ENCODE results near the gene STARD5.
"Not testable (repeated sequence)": the region's sequence is repeated elsewhere in the genome, so short reads cannot be mapped to it uniquely, and the experiment has no call there.

The STARD5 gene

GRCh38 chr15:81338170-81339007 is 14.4 kb upstream of the STARD5 start:
- Histone ChIP-seq H3K27me3 (ENCODE audit: control insufficient read depth, insufficient read depth, low read length, poor library complexity, severe bottlenecking) (no peaks in the 10 kb centered on the region), H3K4me3 (ENCODE audit: insufficient read depth, low read depth, low read length) (no peak overlapping the region), H3K36me3 (ENCODE audit: control insufficient read depth, insufficient read depth, low read length) (no peaks in the 10 kb centered on the region), H3K27ac (ENCODE audit: insufficient read depth, low read depth, low read length, poor library complexity, severe bottlenecking) (no peak overlapping the region), H3K4me1 (ENCODE audit: control insufficient read depth, insufficient read depth, low read length) (no peaks in the 10 kb centered on the region), H3K9me3 (ENCODE audit: control insufficient read depth, low read length) (no peaks in the 10 kb centered on the region)
- WGBS, 2 experiments: 92% methylated on average over 8 of the region's 8 CpGs

DNA sequence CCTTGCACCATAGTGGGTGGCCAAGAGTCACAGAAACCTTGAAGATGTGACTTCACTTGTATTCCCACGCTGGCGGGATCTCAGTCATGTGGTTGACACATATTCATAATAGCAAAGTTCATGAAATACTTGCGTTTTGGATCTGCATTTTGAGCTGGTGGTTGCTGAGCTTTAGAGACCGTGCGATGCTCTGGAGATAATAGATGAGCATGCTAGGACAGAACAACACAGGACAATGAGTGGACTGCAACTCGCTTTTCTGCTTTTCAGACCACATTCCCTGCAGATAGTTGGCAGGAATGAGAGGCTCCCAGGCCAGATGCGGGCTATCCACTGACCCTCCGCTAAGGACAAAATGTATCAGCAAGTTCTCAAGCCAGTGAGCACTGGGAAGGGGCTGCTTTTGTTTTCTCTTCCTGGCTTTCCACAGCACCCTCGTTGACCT is 13.8 kb upstream of the STARD5 start:
- WGBS, 2 experiments: 91 to 94% methylated on average over 9 of the region's 9 CpGs
- Histone ChIP-seq H3K36me3 (ENCODE audit: control insufficient read depth, insufficient read depth, low read length) (no peaks in the 10 kb centered on the region), H3K27ac (ENCODE audit: insufficient read depth, low read depth, low read length, poor library complexity, severe bottlenecking) (no peak overlapping the region), H3K27me3 (ENCODE audit: control insufficient read depth, insufficient read depth, low read length, poor library complexity, severe bottlenecking) (no peaks in the 10 kb centered on the region), H3K4me1 (ENCODE audit: control insufficient read depth, insufficient read depth, low read length) (no peaks in the 10 kb centered on the region), H3K4me3 (ENCODE audit: insufficient read depth, low read depth, low read length) (no peak overlapping the region), H3K9me3 (ENCODE audit: control insufficient read depth, low read length) (no peaks in the 10 kb centered on the region)

GRCh38 chr15:81337241-81337640 is 13.3 kb upstream of the STARD5 start:
- Histone ChIP-seq H3K27ac (ENCODE audit: insufficient read depth, low read depth, low read length, poor library complexity, severe bottlenecking) (no peak overlapping the region), H3K36me3 (ENCODE audit: control insufficient read depth, insufficient read depth, low read length) (no peaks in the 10 kb centered on the region), H3K9me3 (ENCODE audit: control insufficient read depth, low read length) (no peaks in the 10 kb centered on the region), H3K4me3 (ENCODE audit: insufficient read depth, low read depth, low read length) (no peak overlapping the region), H3K4me1 (ENCODE audit: control insufficient read depth, insufficient read depth, low read length) (no peaks in the 10 kb centered on the region), H3K27me3 (ENCODE audit: control insufficient read depth, insufficient read depth, low read length, poor library complexity, severe bottlenecking) (no peaks in the 10 kb centered on the region)
- WGBS, 2 experiments: 86 to 88% methylated on average over 3 of the region's 3 CpGs

DNA sequence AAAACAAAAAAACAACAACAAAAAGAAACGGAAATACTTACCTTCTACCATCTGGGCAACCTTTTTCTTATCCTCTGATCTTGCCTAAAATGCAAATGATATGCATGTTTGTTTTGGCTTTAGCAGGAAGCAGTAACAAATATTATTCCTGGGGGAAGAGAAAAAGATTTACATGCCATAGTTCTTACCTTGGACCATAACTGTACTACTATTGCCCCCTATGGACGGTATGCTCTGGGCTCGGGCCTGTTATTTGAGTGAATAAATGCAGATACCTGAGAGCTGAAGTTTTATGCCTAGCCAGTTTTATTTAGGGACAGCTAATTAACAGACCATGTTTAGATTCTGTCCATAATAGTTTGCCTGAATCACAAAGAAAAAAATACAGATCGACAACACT is 12.6 kb upstream of the STARD5 start:
- Histone ChIP-seq H3K27ac (ENCODE audit: insufficient read depth, low read depth, low read length, poor library complexity, severe bottlenecking) (no peak overlapping the region), H3K27me3 (ENCODE audit: control insufficient read depth, insufficient read depth, low read length, poor library complexity, severe bottlenecking) (no peaks in the 10 kb centered on the region), H3K36me3 (ENCODE audit: control insufficient read depth, insufficient read depth, low read length) (no peaks in the 10 kb centered on the region), H3K9me3 (ENCODE audit: control insufficient read depth, low read length) (no peaks in the 10 kb centered on the region), H3K4me1 (ENCODE audit: control insufficient read depth, insufficient read depth, low read length) (no peaks in the 10 kb centered on the region), H3K4me3 (ENCODE audit: insufficient read depth, low read depth, low read length) (no peak overlapping the region)
- WGBS, 2 experiments: 93 to 94% methylated on average over 4 of the region's 4 CpGs

GRCh38 chr15:81335631-81336030 is 11.7 kb upstream of the STARD5 start:
- Histone ChIP-seq H3K9me3 (ENCODE audit: control insufficient read depth, low read length) (no peaks in the 10 kb centered on the region), H3K27ac (ENCODE audit: insufficient read depth, low read depth, low read length, poor library complexity, severe bottlenecking) (no peak overlapping the region), H3K4me1 (ENCODE audit: control insufficient read depth, insufficient read depth, low read length) (no peaks in the 10 kb centered on the region), H3K36me3 (ENCODE audit: control insufficient read depth, insufficient read depth, low read length) (no peaks in the 10 kb centered on the region), H3K4me3 (ENCODE audit: insufficient read depth, low read depth, low read length) (no peak overlapping the region), H3K27me3 (ENCODE audit: control insufficient read depth, insufficient read depth, low read length, poor library complexity, severe bottlenecking) (no peaks in the 10 kb centered on the region)
- WGBS, 2 experiments: 83 to 95% methylated on average over 4 of the region's 4 CpGs

GRCh38 chr15:81334768-81335435 is 11.0 kb upstream of the STARD5 start:
- H3K36me3 ChIP-seq (ENCODE audit: control insufficient read depth, insufficient read depth, low read length): no peaks in the 10 kb centered on the region
- 92 to 93% methylated on average over 10 of the region's 10 CpGs for WGBS, 2 experiments
- no peaks in the 10 kb centered on the region for H3K27me3 ChIP-seq (ENCODE audit: control insufficient read depth, insufficient read depth, low read length, poor library complexity, severe bottlenecking)
- H3K4me3 ChIP-seq (ENCODE audit: insufficient read depth, low read depth, low read length): no peak overlapping the region
- H3K27ac ChIP-seq (ENCODE audit: insufficient read depth, low read depth, low read length, poor library complexity, severe bottlenecking): no peak overlapping the region
- H3K4me1 ChIP-seq (ENCODE audit: control insufficient read depth, insufficient read depth, low read length): no peaks in the 10 kb centered on the region
- no peaks in the 10 kb centered on the region for H3K9me3 ChIP-seq (ENCODE audit: control insufficient read depth, low read length)

DNA sequence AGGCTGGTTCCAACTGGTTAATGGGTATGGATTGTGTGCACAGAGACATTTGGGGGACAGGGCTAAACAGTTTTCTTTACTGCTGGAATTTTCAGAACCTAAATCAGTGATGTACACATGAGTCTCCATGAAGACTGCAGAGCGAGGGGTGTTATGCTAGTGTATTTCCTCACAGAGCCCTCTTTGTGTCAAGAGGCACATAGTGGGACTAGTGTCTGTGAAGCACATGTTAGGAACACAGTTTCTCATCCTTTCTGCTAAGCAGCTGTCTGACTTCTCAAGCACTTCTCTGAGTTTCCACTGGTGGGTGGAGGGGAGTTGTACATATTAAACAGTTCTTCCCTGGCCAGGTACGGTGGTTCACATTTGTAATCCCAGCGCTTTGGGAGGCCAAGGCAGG is 9.4 kb upstream of the STARD5 start:
- H3K27me3 ChIP-seq (ENCODE audit: control insufficient read depth, insufficient read depth, low read length, poor library complexity, severe bottlenecking): no peaks in the 10 kb centered on the region
- no peak overlapping the region for H3K4me3 ChIP-seq (ENCODE audit: insufficient read depth, low read depth, low read length)
- no peak overlapping the region for H3K27ac ChIP-seq (ENCODE audit: insufficient read depth, low read depth, low read length, poor library complexity, severe bottlenecking)
- WGBS, 2 experiments: 90 to 98% methylated on average over 3 of the region's 3 CpGs
- H3K4me1 ChIP-seq (ENCODE audit: control insufficient read depth, insufficient read depth, low read length): no peaks in the 10 kb centered on the region
- no peaks in the 10 kb centered on the region for H3K9me3 ChIP-seq (ENCODE audit: control insufficient read depth, low read length)
- no peaks in the 10 kb centered on the region for H3K36me3 ChIP-seq (ENCODE audit: control insufficient read depth, insufficient read depth, low read length)

DNA sequence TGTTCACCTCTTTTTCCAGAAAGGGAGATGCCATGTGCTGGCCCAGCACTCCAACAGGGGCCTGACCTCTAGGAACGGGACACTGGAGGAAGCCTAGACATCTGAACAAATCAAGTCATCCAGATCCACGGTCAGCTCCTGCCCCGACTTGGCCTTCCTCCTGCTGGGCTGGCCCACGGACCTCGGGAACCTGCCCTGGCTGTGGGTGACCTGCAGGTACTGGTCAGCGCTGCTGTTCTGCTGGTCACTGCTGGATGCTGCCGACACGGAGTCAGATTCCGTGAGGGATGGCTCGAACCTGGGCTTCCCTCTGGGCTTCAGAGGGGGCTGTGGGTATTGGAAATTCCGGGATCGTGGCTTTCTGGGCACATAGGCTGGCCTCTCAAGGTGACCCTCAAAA is 8.4 kb upstream of the STARD5 start:
- Histone ChIP-seq H3K27ac (ENCODE audit: insufficient read depth, low read depth, low read length, poor library complexity, severe bottlenecking) (no peak overlapping the region), H3K9me3 (ENCODE audit: control insufficient read depth, low read length) (no peaks in the 10 kb centered on the region), H3K4me3 (ENCODE audit: insufficient read depth, low read depth, low read length) (no peak overlapping the region), H3K4me1 (ENCODE audit: control insufficient read depth, insufficient read depth, low read length) (no peaks in the 10 kb centered on the region), H3K27me3 (ENCODE audit: control insufficient read depth, insufficient read depth, low read length, poor library complexity, severe bottlenecking) (no peaks in the 10 kb centered on the region), H3K36me3 (ENCODE audit: control insufficient read depth, insufficient read depth, low read length) (no peaks in the 10 kb centered on the region)
- 93 to 96% methylated on average over 12 of the region's 12 CpGs for WGBS, 2 experiments

DNA sequence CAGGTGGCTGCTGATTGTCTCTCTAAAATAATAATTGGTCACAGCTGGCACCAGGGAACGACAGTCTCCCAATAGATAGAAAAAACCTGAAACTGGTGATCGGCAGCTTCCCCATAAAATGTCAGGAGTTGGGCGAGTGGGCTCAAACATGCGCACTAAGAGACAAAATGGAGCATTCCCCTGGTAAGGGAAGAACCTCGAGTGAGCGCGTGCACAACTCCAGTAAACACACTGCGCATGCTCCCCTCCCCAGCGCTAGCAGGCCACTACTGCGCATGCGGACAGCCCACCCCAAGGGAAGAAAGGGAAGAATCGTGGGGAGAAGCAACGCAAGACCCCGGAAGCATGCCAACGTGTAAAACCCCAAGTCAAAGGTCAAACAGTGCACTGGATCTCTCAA is 7.7 kb upstream of the STARD5 start:
- WGBS, 2 experiments: 91 to 94% methylated on average over 15 of the region's 15 CpGs
- Histone ChIP-seq H3K36me3 (ENCODE audit: control insufficient read depth, insufficient read depth, low read length) (no peaks in the 10 kb centered on the region), H3K27ac (ENCODE audit: insufficient read depth, low read depth, low read length, poor library complexity, severe bottlenecking) (no peak overlapping the region), H3K4me1 (ENCODE audit: control insufficient read depth, insufficient read depth, low read length) (no peaks in the 10 kb centered on the region), H3K4me3 (ENCODE audit: insufficient read depth, low read depth, low read length) (no peak overlapping the region), H3K27me3 (ENCODE audit: control insufficient read depth, insufficient read depth, low read length, poor library complexity, severe bottlenecking) (no peaks in the 10 kb centered on the region), H3K9me3 (ENCODE audit: control insufficient read depth, low read length) (no peaks in the 10 kb centered on the region)

- not testable (repeated sequence) for H3K27me3 ChIP-seq (ENCODE audit: control insufficient read depth, insufficient read depth, low read length, poor library complexity, severe bottlenecking); H3K36me3 ChIP-seq (ENCODE audit: control insufficient read depth, insufficient read depth, low read length); H3K4me3 ChIP-seq (ENCODE audit: insufficient read depth, low read depth, low read length); H3K9me3 ChIP-seq (ENCODE audit: control insufficient read depth, low read length); H3K4me1 ChIP-seq (ENCODE audit: control insufficient read depth, insufficient read depth, low read length); H3K27ac ChIP-seq (ENCODE audit: insufficient read depth, low read depth, low read length, poor library complexity, severe bottlenecking)
- 92 to 93% methylated on average over 9 of the region's 9 CpGs for WGBS, 2 experiments
These were observed 7.2 kb upstream of the STARD5 start for GRCh38 chr15:81331141-81331540.

Data from ectodermal cell (in vitro differentiated cells).